HL-60 (cell line): ENCODE results near the gene SPOCK2.
"Not testable (repeated sequence)": the region's sequence is repeated elsewhere in the genome, so short reads cannot be mapped to it uniquely, and the experiment has no call there.

Experiments
- DNase-seq, 2 experiments: peaks; one replicate each; pipeline ENCODE4 v3.0.0-alpha.2; 2010 to 2020; ENCODE audit warnings: low read depth in 1 of 2, low spot score in 1 of 2
- H3K27ac ChIP-seq: fragments of 250-450 bp; sonication (Bioruptor Pico); replicated peaks from 2 replicates; pipeline ENCODE4 v1.5.1; 2020; ENCODE audit warnings: mild to moderate bottlenecking, moderate library complexity
- H3K27me3 ChIP-seq: fragments of 250-450 bp; sonication (Bioruptor Pico); 2 replicates; pipeline ENCODE4 v1.5.1; 2021; ENCODE audit warnings: mild to moderate bottlenecking, moderate library complexity; ENCODE audit not compliant: insufficient read depth, poor library complexity, severe bottlenecking
- H3K4me3 ChIP-seq: replicated peaks from 2 replicates; pipeline ENCODE4 v1.5.1; 2011; ENCODE audit warnings: mild to moderate bottlenecking, control low read depth, low read length; ENCODE audit not compliant: insufficient read depth
- GABPA ChIP-seq: IDR thresholded peaks from 2 replicates; pipeline ENCODE4 v1.6.1; 2012; ENCODE audit warnings: low read depth
- POLR2AphosphoS5 ChIP-seq: IDR thresholded peaks from 2 replicates; pipeline ENCODE4 v1.6.1; 2012; ENCODE audit warnings: low read depth
- REST ChIP-seq: IDR thresholded peaks from 2 replicates; pipeline ENCODE4 v1.6.1; 2012; ENCODE audit warnings: low read depth; ENCODE audit not compliant: insufficient replicate concordance
- SPI1 ChIP-seq: IDR thresholded peaks from 2 replicates; pipeline ENCODE4 v1.6.1; 2012; ENCODE audit warnings: low read depth, mild to moderate bottlenecking, borderline replicate concordance
- long read RNA-seq: library from polyadenylated mRNA; unstranded; transcript quantifications from one replicate; pipeline ENCODE4 v2.0.0, GENCODE V29; 2020
- TF ChIP-seq, protein P1 (sequence below): IDR thresholded peaks from one replicate; pipeline ENCODE4 v1.5.1; 2011; ENCODE audit warnings: low read length, control low read depth, inconsistent platforms; ENCODE audit not compliant: insufficient read depth

SPOCK2 gene
- long read RNA-seq, result 0 reads

DNA sequence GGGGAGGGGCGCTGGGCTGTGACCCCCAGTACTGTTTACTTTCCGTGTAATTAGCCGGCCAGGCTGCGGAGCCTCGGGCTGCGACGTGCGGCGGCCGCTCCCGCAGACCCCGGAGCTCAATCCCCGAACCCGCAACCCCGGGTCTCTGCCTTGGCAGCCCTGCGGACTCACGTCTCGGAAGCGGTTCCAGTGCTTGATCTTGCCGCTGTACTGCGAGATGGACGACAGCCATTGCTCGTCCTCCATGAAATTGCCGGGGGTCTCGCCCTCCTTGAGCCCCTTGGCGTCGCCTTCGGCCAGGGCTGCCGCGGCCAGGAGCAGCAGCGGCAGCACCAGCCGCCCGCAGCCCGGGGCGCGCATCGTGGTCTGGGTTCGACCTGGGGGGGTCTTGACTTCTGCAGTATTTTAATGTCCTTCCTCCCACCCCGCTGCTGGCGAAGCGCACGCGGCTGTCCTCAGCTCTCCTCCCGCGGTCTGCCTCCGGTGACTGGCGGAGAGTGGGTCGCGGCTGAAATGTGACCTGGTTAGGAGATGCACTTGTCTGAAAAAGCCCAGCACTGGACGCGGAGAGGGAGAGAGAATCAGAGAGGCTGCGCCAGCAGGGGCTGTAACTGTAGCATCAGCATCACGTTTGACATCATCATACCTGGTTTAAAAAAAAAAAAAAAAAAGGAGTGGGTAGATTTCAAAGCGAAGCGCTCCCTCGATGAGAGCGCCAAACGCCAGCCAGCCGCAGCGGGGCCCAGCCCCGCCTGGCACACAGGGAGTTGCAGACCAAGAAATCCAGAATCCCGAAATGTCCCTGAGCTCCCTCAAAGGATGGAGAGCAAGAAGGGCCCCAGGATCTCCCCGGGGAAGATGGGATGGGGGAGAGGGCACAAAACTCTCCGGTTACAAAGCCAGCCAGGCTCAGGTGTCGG, at the start of gene SPOCK2:
SPOCK2 (minus strand) TSS at position 583 of the 920 bp plus-strand sequence; CDS start at position 360, 223 bp downstream.
- Histone ChIP-seq H3K4me3 (peak within 1 kb of the TSS; percentile 28), H3K27me3 (peaks cover 13% of the 10 kb centered on the region), H3K27ac (no peak within 1 kb of the TSS)
- DNase-seq, result no peak
- TF ChIP-seq, protein P1, sequence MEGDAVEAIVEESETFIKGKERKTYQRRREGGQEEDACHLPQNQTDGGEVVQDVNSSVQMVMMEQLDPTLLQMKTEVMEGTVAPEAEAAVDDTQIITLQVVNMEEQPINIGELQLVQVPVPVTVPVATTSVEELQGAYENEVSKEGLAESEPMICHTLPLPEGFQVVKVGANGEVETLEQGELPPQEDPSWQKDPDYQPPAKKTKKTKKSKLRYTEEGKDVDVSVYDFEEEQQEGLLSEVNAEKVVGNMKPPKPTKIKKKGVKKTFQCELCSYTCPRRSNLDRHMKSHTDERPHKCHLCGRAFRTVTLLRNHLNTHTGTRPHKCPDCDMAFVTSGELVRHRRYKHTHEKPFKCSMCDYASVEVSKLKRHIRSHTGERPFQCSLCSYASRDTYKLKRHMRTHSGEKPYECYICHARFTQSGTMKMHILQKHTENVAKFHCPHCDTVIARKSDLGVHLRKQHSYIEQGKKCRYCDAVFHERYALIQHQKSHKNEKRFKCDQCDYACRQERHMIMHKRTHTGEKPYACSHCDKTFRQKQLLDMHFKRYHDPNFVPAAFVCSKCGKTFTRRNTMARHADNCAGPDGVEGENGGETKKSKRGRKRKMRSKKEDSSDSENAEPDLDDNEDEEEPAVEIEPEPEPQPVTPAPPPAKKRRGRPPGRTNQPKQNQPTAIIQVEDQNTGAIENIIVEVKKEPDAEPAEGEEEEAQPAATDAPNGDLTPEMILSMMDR, result no peak
- TF ChIP-seq SPI1, result no peak
- TF ChIP-seq REST, result no peak
- TF ChIP-seq POLR2AphosphoS5, result no peak
- no peak for TF ChIP-seq GABPA

DNA sequence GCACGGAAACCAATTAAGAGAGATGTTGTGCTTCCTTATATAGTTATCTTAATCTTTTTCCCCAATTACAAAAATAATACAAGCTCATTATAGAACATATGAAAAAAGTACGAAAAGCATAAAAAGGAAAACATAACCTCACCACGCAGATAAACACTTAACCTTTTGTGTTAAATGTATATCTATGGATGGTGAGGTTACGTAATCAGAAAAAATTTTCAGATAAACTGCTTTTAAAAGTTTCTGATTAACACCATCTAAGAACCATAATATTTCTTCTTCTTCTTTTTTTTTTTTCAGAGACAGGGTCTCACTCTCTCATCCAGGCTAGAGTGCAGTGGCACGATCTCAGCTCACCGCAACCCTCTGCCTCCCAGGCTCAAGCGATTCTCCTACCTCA, 49.2 kb upstream of the SPOCK2 start:
- DNase-seq, result no peak
- TF ChIP-seq POLR2AphosphoS5, result no peak
- no peak for TF ChIP-seq SPI1
- TF ChIP-seq, protein P1, result no peak
- no peak for TF ChIP-seq GABPA
- TF ChIP-seq REST, result no peak
- Histone ChIP-seq H3K27ac (no peak overlapping the region), H3K4me3 (no peak overlapping the region), H3K27me3 (no peaks in the 10 kb centered on the region)

DNA sequence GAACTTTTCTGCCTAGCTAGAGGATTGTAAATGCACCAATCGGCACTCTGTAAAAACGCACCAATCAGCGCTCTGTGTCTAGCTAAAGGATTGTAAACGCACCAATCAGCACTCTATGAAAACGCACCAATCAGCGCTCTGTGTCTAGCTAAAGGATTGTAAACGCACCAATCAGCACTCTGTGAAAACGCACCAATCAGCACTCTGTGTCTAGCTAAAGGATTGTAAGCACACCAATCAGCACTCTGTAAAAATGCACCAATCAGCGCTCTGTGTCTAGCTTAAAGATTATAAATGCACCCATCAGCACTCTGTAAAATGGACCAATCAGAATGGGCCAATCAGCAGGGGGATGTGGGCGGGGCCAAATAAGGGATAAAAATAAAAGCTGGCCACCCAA, 47.9 kb upstream of the SPOCK2 start:
- not testable (repeated sequence) for DNase-seq, H3K27me3 ChIP-seq, H3K4me3 ChIP-seq, H3K27ac ChIP-seq

DNA sequence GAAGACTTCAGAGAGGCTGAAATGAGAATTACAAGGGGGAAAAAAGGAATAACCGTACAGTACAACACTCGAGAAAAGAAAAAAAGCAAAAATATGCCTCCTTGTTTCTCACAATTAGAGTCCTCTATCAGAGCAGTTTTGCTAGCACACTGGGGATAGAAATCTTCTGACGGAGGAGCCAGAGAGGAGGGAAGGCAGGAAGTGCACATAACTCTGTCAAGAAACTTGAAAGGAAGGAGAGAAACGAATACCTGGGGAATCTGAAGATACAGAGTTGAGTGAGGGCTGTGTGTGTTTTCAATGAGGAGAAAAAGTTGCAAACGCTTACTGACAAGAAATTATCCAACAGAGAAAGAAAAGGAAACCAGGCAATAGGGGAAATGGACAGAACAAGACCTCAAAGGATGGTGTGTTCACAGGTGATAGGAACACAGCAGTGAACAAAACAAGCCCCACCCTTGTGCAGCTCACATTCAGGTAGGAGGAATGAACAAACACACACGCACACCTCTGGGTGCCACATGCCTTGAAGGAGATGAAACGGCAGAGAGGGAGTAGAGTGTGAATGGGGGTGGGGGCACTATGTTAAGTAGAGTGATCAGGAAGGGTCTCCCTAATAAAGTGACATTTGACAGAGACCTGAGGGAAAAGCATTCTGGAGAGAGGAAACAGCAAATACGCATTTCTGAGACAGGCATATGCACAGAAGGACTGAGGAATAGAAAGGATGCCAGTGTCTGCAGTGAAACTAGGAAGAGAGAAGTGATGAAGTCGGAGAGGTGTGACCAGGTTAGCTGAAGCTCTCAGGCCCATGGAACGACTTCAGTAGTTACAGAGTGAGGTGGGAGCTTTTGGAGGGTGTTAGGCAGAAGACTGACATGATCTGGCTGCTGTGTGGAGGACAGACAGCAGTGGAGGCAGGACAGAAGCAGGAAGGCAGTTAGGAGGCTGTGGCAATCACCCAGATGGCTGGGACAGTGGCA, 46.7 kb upstream of the SPOCK2 start:
- Histone ChIP-seq H3K27me3 (no peaks in the 10 kb centered on the region), H3K27ac (no peak overlapping the region), H3K4me3 (no peak overlapping the region)
- peak in 1 of 2 experiments; percentile 18 for DNase-seq
- no peak for TF ChIP-seq GABPA
